ENCODE data around the gene OR2A2.
"Not testable (repeated sequence)": the region's sequence is repeated elsewhere in the genome, so short reads cannot be mapped to it uniquely, and the experiment has no call there.

The OR2A2 gene

DNA sequence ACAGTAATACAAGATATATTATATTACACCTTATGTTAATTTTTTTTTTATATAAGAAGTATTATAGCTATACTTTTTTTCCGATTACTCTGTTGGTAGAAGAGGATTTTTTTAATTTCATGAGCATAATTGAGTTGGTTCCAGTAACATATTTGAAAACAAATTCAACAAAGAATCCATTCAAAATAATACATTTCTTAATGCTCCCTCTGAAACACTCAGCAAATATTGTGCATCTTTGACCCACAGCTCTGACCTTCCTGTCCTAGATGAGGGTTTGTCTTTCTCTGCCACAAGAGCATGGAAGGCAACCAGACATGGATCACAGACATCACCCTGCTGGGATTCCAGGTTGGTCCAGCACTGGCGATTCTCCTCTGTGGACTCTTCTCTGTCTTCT, at the start of gene OR2A2:
TSS of gene OR2A2 (plus strand) at position 301 of the 400 bp plus-strand sequence. CDS start at position 301, 0 bp downstream.
- no peak for DNase-seq (ENCODE audit: low read depth)

- no peak for DNase-seq (ENCODE audit: low read depth)
These were observed 45.7 kb upstream of the OR2A2 start for GRCh38 chr7:144063710-144064109.

DNA sequence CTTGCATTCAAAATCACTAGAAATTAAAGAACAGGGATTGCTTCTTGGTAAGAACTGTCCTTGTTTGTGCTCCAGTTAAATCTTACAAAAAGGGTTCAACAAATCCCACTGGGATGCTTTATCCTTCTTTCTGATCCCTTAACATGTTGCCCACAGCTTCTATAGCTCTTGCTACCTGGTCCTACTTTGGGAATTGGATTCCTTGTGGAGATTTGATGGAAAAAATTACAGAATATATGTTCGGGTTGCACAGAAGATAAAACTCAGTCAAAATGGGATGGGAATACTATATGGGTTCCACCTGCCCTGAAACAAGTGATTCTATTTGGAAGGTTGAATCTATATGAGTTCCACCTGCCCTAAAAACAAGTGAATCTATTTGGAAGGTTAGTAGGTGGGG, 39.9 kb upstream of the OR2A2 start, which contains the start of gene OR2A25:
TSS of gene OR2A25 (plus strand) at position 301 of the 400 bp plus-strand sequence. CDS start 4,409 bp downstream, outside the sequence.
- DNase-seq (ENCODE audit: low read depth): no peak

DNA sequence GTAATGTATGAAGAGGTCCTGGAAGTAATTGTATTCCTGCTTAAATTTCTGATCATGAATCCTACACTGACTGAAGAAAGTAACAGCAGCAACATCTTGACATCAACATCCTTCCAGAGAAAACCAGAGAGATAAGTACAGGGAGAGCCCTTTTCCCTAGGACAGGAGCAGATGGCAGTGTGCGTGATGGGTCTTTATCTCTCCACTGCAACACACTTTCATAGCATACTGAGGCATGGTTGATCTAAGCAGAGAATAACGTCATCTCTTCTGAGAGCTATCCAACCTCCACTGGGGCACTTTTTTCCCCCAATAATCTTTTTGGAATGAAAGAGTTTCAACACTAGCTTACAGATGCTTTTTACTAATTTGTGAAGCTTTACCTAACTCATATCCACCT, 39.4 kb upstream of the OR2A2 start:
- no peak for DNase-seq (ENCODE audit: low read depth)

DNA sequence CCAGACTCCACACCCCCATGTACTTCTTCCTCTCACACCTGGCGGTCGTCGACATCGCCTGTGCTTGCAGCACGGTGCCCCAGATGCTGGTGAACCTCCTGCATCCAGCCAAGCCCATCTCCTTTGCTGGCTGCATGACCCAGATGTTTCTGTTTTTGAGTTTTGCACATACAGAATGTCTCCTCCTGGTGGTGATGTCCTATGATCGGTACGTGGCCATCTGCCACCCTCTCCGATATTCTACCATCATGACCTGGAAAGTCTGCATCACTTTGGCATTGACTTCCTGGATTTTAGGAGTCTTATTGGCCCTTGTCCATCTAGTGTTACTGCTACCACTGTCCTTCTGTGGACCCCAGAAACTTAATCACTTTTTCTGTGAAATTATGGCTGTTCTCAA, 35.0 kb upstream of the OR2A2 start:
- DNase-seq (ENCODE audit: low read depth): no peak

DNA sequence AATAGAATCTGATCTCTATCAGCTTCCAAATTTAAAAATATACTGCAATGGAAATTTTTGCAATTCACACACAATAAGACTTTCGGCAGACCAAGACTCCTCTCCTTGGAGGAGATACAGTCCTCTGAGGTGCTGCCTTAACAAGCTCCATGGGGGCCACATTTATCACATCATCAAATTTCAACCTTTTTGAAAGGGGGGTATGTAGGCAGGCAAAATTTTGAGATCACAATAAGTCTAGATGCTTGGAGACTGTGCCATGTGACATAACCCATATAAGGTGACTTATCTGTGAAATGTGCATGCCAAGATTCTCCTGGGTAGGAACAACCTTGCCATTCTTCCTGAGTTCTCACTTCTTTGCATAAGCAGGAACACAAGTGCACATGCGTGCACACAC, 23.4 kb upstream of the OR2A2 start, which contains the start of gene OR2A12:
TSS of gene OR2A12 (plus strand) at position 301 of the 400 bp plus-strand sequence. CDS start 8,830 bp downstream, outside the sequence.
- no peak for DNase-seq (ENCODE audit: low read depth)

DNA sequence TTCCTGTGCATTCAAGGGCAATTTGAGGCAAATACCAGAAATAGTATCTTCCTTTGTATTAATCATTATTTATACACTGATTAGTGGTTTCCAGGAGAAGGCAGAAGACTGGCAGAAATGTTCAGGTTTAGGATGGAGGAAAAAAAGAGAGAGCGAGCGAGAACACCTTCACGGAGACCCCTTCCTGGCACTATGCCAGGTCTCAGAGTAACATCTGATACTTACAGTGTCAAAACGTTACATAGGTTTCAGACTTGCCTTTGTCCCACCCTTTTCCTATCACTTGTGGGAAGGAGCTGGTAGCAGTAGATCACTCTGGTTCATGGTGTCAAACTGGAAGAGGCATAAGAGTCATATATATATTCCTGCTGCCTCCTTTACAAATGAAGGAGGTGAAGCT, 22.7 kb upstream of the OR2A2 start:
- DNase-seq (ENCODE audit: low read depth): no peak

- DNase-seq (ENCODE audit: low read depth): no peak
These were observed 22.2 kb upstream of the OR2A2 start for GRCh38 chr7:144087230-144087629.

- no peak for DNase-seq (ENCODE audit: low read depth)
These were observed 18.7 kb upstream of the OR2A2 start for GRCh38 chr7:144090667-144091066.

- no peak for DNase-seq (ENCODE audit: low read depth)
These were observed 10.6 kb upstream of the OR2A2 start for GRCh38 chr7:144098776-144099175.

DNA sequence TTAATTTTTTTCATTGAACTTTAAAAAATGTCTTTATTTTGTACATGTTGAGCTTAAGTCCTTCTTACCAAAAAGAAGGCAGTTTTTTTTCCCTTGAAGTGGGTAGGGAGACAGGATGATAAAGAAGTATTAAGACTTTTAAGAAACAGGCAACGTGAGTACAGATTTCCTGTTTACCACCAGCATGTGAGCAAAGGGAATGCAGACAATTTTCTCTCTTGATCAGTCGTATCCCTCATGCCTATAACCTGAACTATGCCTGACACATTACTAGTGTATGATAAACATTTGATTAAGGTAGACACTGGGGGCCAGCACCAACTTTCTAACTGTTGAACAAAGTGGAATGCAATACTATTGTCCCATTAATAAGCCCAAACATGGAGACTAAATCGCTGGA, 8.8 kb upstream of the OR2A2 start:
- DNase-seq (ENCODE audit: low read depth): no peak

DNA sequence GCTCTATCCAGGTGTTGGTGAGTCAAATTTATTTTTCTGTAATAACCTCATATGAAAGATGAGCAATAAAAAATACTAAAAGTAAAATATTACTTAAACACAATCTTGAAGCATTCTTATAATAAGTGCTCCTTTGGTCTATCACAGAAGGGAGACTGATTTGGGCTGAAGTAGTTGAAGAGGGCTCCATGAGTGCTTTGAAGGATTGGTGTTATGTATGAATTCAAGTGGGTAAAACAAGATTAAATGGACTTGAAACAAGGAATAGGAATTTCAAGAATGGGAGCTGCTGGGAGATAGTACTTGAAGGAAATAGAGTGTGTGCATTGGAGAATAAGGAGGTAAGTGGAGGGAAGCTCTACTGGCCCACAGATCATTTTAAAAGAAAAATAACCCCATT, 7.3 kb upstream of the OR2A2 start:
- no peak for DNase-seq (ENCODE audit: low read depth)

GRCh38 chr7:144105211-144105610, 4.2 kb upstream of the OR2A2 start:
- no peak for DNase-seq (ENCODE audit: low read depth)

DNA sequence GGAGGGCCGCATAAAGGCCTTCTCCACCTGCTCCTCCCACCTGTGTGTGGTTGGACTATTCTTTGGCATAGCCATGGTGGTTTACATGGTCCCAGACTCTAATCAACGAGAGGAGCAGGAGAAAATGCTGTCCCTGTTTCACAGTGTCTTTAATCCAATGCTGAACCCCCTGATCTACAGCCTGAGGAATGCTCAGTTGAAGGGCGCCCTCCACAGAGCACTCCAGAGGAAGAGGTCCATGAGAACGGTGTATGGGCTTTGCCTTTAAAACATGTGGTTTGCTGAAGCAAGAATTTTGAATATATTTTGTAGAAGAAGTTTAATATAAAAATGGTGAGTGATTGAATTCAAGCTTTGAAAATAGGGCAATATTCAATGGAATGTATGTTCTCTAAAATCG, 889 bp downstream of the OR2A2 start:
- DNase-seq (ENCODE audit: low read depth): no peak

DNA sequence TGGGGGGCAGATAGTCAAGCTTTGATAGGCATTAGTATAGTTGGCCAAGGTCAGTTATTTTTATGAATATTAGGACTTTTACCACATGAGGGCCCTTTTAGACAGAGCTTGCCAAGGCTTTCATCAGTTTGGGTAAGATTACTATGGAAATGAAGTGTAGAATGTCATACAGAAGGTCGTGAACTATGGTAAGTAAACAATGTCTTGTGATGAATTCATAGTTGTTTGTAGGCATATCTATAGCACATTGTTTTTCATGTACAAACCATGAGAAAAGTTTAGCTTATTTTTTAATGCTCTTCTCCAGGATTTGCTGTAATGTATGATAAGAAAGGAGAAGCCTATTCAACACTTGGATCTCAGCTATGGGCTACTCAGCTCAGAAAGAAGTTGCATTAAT, 4.3 kb downstream of the OR2A2 start:
- no peak for DNase-seq (ENCODE audit: low read depth)

DNA sequence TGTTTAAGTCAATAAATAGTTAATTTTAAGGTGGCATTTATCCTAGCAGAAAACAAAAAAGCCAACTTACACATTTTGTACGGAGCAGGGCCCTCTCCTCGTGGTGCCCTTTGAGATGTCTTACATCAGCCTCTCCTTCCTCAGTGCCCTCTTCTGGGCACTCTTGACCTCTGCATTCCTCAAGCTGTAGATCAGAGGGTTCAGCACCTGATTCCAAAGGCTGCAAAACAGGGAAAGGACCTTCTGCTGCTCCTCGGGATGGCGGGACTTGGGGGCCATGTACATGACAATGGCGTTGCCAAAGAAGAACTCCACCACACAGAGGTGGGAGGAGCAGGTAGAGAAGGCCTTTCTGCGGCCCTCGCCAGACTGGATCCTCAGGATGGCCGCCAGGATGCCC, 9.0 kb downstream of the OR2A2 start:
- no peak for DNase-seq (ENCODE audit: low read depth)

- DNase-seq (ENCODE audit: low read depth): no peak
These were observed 13.5 kb downstream of the OR2A2 start, which contains the start of gene OR2A14 for GRCh38 chr7:144122876-144123275. TSS of gene OR2A14 (plus strand) at chr7:144123176. CDS start at chr7:144129113, 5,937 bp downstream.

DNA sequence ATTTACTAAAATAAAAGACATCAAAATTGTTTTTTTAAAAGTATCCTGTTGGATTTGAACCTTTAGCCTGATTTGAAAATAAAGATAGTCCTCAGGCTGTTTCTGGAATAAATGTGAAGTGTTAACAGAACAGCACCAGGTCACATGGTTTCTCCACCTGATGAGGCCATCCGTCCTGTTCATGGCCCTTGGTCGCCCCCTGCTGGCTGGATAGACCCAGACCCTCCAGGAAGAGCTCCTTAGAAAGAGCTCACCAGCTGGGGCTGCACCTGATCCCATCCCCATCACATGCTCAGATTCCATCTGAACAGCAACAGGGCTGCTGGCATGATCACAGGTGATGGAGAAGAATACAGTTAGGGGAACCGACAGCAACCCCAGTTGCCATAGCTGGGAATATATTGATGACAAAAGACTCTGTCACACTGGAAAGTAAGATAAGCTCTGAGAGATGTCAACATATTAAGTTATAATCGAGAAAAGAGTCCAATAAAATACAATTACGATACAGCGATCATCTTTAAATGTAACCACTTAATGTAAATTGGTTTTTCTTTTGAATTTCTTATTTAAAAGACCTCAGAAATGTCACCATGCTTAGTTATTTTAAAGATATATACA, 18.4 kb downstream of the OR2A2 start:
- DNase-seq (ENCODE audit: low read depth): peak; percentile 84

- DNase-seq (ENCODE audit: low read depth): not testable (repeated sequence)
These were observed 20.2 kb downstream of the OR2A2 start for GRCh38 chr7:144129601-144130000.

GRCh38 chr7:144130730-144131129, 21.3 kb downstream of the OR2A2 start:
- DNase-seq (ENCODE audit: low read depth): no peak

DNA sequence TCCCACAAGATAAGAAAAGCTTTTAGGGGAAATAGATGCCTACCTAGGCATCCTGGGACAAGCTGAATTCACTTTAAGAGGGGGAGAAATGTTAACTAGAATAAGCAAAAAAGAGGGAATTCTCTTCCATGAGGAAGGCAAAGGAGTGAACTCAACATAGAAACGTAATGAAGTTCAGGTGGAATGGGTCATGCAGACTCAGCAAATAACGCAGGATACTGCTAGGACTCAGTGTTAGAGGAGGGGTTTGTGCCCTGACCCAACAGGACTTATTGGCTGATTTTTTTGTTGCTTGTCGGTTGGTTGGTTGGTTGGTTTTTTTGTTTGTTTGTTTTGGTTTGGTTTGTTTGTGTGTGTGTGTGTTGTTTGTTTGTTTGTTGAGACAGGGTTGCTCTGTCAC, 22.9 kb downstream of the OR2A2 start:
- no peak for DNase-seq (ENCODE audit: low read depth)

DNA sequence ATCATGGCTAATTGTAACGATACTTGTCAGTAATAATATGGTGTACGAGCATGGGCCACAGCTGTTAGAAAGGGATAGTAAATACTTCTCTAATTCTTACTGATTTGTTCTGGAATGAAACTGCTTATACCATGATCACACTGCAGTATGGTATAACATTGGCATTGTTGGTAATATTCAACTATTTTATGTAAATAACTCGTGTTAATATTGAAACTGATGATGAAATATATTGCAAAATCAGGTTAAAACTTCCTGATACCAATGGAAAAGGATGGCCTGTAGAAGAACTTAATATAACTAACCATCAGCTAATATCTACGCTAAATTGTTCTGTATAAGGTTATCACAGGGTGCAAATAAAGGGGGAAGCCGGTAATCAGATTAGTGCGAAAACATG, 23.9 kb downstream of the OR2A2 start:
- DNase-seq (ENCODE audit: low read depth): no peak

DNA sequence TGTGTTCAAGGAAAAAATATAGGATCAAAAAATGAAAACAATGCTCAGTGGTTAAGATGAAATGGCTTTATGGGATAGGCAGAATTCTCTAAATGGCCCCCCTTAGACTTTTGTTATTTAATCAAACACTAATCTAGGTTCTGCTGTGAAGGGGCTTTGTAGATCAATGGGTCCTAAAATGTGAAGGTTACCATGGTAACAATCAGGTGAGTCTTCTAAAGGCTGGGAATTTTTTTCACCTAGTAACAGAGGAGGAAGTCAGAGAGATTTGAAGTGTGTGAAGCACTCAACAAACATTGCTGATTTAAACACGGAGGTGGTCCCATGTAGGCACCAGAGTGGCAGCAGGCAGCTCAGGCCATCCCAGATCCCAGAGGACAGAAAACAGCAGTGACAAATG, 24.7 kb downstream of the OR2A2 start:
- no peak for DNase-seq (ENCODE audit: low read depth)

- no peak for DNase-seq (ENCODE audit: low read depth)
These were observed 28.1 kb downstream of the OR2A2 start for GRCh38 chr7:144137501-144137900.

Data from activated T-cell treated with anti-CD3 and anti-CD28 coated beads for 24 hours (primary cell).